HEK293 (cell line): ENCODE measurements around the gene NPTX1.

Source experiments
- CTCF ChIA-PET: fragments of 350-600 bp; formaldehyde crosslinking; extraction: SDS; loops from one replicate; lab custom pipeline; 2021; ENCODE audit warnings: antibody characterized with exemption; lab: Yijun Ruan, JAX
- POLR2A ChIA-PET: fragments of 300-600 bp; formaldehyde crosslinking; extraction: SDS; loops from one replicate; lab custom pipeline; 2020; ENCODE audit warnings: antibody characterized with exemption, inconsistent platforms; lab: Yijun Ruan, JAX
- H3K27ac ChIP-seq: fragments of 200-500 bp; sonication (Bioruptor generic); 2 replicates; pipeline ENCODE4 v1.5.1; 2014; ENCODE audit warnings: low read depth, low read length, control low read depth, inconsistent platforms; ENCODE audit errors: extremely low read depth
- H3K36me3 ChIP-seq, 2 experiments: fragments of 200-500 bp in 1 of 2; sonication (Bioruptor generic) in 1 of 2; 1 replicate in 1 of 2; 2 replicates in 1 of 2; pipeline ENCODE4 v1.5.1; 2014 to 2017; ENCODE audit warnings: inconsistent platforms in 2 of 2, low read length in 2 of 2; ENCODE audit not compliant: control insufficient read depth in 2 of 2, insufficient read depth in 1 of 2
- H3K4me1 ChIP-seq: fragments of 200-500 bp; sonication (Bioruptor generic); 2 replicates; pipeline ENCODE4 v1.5.1; 2014; ENCODE audit warnings: mild to moderate bottlenecking, low read length, inconsistent platforms; ENCODE audit not compliant: control insufficient read depth, insufficient read depth
- H3K4me3 ChIP-seq: 2 replicates; pipeline ENCODE4 v1.5.1; 2011; ENCODE audit warnings: low read depth, mild to moderate bottlenecking, control low read depth, low read length, moderate library complexity
- H3K9me3 ChIP-seq: fragments of 200-500 bp; sonication (Bioruptor generic); 2 replicates; pipeline ENCODE4 v1.5.1; 2014; ENCODE audit warnings: low read depth, low read length, inconsistent platforms; ENCODE audit not compliant: control insufficient read depth, insufficient read depth
- EGR2 ChIP-seq: fragments of 450-650 bp; formaldehyde crosslinking; IDR thresholded peaks from 2 replicates; pipeline ENCODE4 v1.5.1; 2016; ENCODE audit warnings: low read depth, missing biosample characterization, missing genetic modification characterization
- KLF16 ChIP-seq: fragments of 450-650 bp; formaldehyde crosslinking; IDR thresholded peaks from 2 replicates; pipeline ENCODE4 v1.5.1; 2017; ENCODE audit warnings: missing biosample characterization, missing genetic modification characterization
- SP2 ChIP-seq: fragments of 450-650 bp; formaldehyde crosslinking; IDR thresholded peaks from 2 replicates; pipeline ENCODE4 v1.5.1; 2016; ENCODE audit warnings: missing biosample characterization, missing genetic modification characterization
- TSHZ1 ChIP-seq: fragments of 450-650 bp; formaldehyde crosslinking; IDR thresholded peaks from 2 replicates; pipeline ENCODE4 v1.5.1; 2016; ENCODE audit warnings: missing biosample characterization, missing genetic modification characterization, borderline replicate concordance
- ZBTB17 ChIP-seq: fragments of 450-650 bp; formaldehyde crosslinking; IDR thresholded peaks from 2 replicates; pipeline ENCODE4 v1.5.1; 2016; ENCODE audit warnings: missing biosample characterization, missing genetic modification characterization
- ZBTB20 ChIP-seq: fragments of 450-650 bp; formaldehyde crosslinking; IDR thresholded peaks from 2 replicates; pipeline ENCODE4 v1.5.1; 2016; ENCODE audit warnings: missing biosample characterization, missing genetic modification characterization
- ZBTB8A ChIP-seq: fragments of 450-650 bp; formaldehyde crosslinking; IDR thresholded peaks from 2 replicates; pipeline ENCODE4 v1.5.1; 2016; ENCODE audit warnings: missing biosample characterization, missing genetic modification characterization
- ZEB2 ChIP-seq: fragments of 450-650 bp; formaldehyde crosslinking; IDR thresholded peaks from 2 replicates; pipeline ENCODE4 v1.5.1; 2016; ENCODE audit warnings: missing biosample characterization, missing genetic modification characterization
- ZFHX2 ChIP-seq: fragments of 450-650 bp; formaldehyde crosslinking; conservative IDR thresholded peaks from 2 replicates; pipeline ENCODE4 v1.5.1; 2016; ENCODE audit warnings: missing biosample characterization, missing genetic modification characterization
- ZIC2 ChIP-seq: fragments of 450-650 bp; formaldehyde crosslinking; IDR thresholded peaks from 2 replicates; pipeline ENCODE4 v1.5.1; 2016; ENCODE audit warnings: missing biosample characterization, missing genetic modification characterization
- ZNF114 ChIP-seq: fragments of 450-650 bp; formaldehyde crosslinking; IDR thresholded peaks from 2 replicates; pipeline ENCODE4 v1.5.0; 2017; ENCODE audit warnings: missing biosample characterization, missing genetic modification characterization
- ZNF132 ChIP-seq: fragments of 450-650 bp; formaldehyde crosslinking; IDR thresholded peaks from 2 replicates; pipeline ENCODE4 v1.5.1; 2017; ENCODE audit warnings: missing biosample characterization, missing genetic modification characterization, borderline replicate concordance
- ZNF140 ChIP-seq: fragments of 450-650 bp; formaldehyde crosslinking; IDR thresholded peaks from 2 replicates; pipeline ENCODE4 v1.5.1; 2016; ENCODE audit warnings: missing biosample characterization, missing genetic modification characterization
- ZNF155 ChIP-seq: fragments of 450-650 bp; formaldehyde crosslinking; IDR thresholded peaks from 2 replicates; pipeline ENCODE4 v1.5.1; 2016; ENCODE audit warnings: missing biosample characterization, missing genetic modification characterization
- ZNF169 ChIP-seq: fragments of 450-650 bp; formaldehyde crosslinking; IDR thresholded peaks from 2 replicates; pipeline ENCODE4 v1.5.1; 2016; ENCODE audit warnings: missing biosample characterization, missing genetic modification characterization
- ZNF174 ChIP-seq: fragments of 450-650 bp; formaldehyde crosslinking; IDR thresholded peaks from 2 replicates; pipeline ENCODE4 v1.5.0; 2017; ENCODE audit warnings: missing biosample characterization, mild to moderate bottlenecking, missing genetic modification characterization
- ZNF202 ChIP-seq: fragments of 450-650 bp; formaldehyde crosslinking; IDR thresholded peaks from 2 replicates; pipeline ENCODE4 v1.5.1; 2016; ENCODE audit warnings: missing biosample characterization, missing genetic modification characterization, borderline replicate concordance
- ZNF274 ChIP-seq, 2 experiments: fragments of 200-500 bp in 1 of 2; fragments of 450-650 bp in 1 of 2; sonication (Bioruptor generic) in 1 of 2; formaldehyde crosslinking in 1 of 2; IDR thresholded peaks; 2 replicates each; pipeline versions ENCODE4 v1.5.1 to v1.6.1; 2014 to 2016; ENCODE audit warnings: borderline replicate concordance in 1 of 2, inconsistent platforms in 1 of 2, low read length in 1 of 2, missing biosample characterization in 1 of 2, missing genetic modification characterization in 1 of 2
- ZNF311 ChIP-seq: fragments of 450-650 bp; formaldehyde crosslinking; IDR thresholded peaks from 2 replicates; pipeline ENCODE4 v1.5.1; 2017; ENCODE audit warnings: missing biosample characterization, missing genetic modification characterization, borderline replicate concordance
- ZNF404 ChIP-seq: fragments of 450-650 bp; formaldehyde crosslinking; IDR thresholded peaks from 2 replicates; pipeline ENCODE4 v1.5.1; 2017; ENCODE audit warnings: missing biosample characterization, missing genetic modification characterization
- ZNF548 ChIP-seq: fragments of 450-650 bp; formaldehyde crosslinking; IDR thresholded peaks from 2 replicates; pipeline ENCODE4 v1.5.1; 2016; ENCODE audit warnings: missing biosample characterization, missing genetic modification characterization
- ZNF600 ChIP-seq: fragments of 450-650 bp; formaldehyde crosslinking; IDR thresholded peaks from 2 replicates; pipeline ENCODE4 v1.5.1; 2016; ENCODE audit warnings: missing biosample characterization, missing genetic modification characterization
- ZNF610 ChIP-seq: fragments of 450-650 bp; formaldehyde crosslinking; IDR thresholded peaks from 2 replicates; pipeline ENCODE4 v1.5.1; 2016; ENCODE audit warnings: missing biosample characterization, missing genetic modification characterization, borderline replicate concordance
- ZNF677 ChIP-seq: fragments of 450-650 bp; IDR thresholded peaks from 2 replicates; pipeline ENCODE4 v1.5.0; 2018; ENCODE audit warnings: missing biosample characterization, mild to moderate bottlenecking, missing genetic modification characterization, moderate library complexity
- ZNF747 ChIP-seq: fragments of 450-650 bp; formaldehyde crosslinking; IDR thresholded peaks from 2 replicates; pipeline ENCODE4 v1.5.1; 2016; ENCODE audit warnings: missing biosample characterization, missing genetic modification characterization
- ZNF768 ChIP-seq: fragments of 450-650 bp; formaldehyde crosslinking; IDR thresholded peaks from 2 replicates; pipeline ENCODE4 v1.5.1; 2018; ENCODE audit warnings: missing biosample characterization, mild to moderate bottlenecking, missing genetic modification characterization
- ZNF791 ChIP-seq: fragments of 450-650 bp; formaldehyde crosslinking; IDR thresholded peaks from 2 replicates; pipeline ENCODE4 v1.5.1; 2016; ENCODE audit warnings: missing biosample characterization, missing genetic modification characterization
- ZXDB ChIP-seq: fragments of 450-650 bp; formaldehyde crosslinking; IDR thresholded peaks from 2 replicates; pipeline ENCODE4 v1.5.1; 2016; ENCODE audit warnings: missing biosample characterization, missing genetic modification characterization
- TF ChIP-seq, protein P1 (sequence below): fragments of 450-650 bp; formaldehyde crosslinking; IDR thresholded peaks from 2 replicates; pipeline ENCODE4 v1.5.1; 2016; ENCODE audit warnings: missing biosample characterization, missing genetic modification characterization
- TF ChIP-seq, protein P2 (sequence below): fragments of 450-650 bp; formaldehyde crosslinking; IDR thresholded peaks from 2 replicates; pipeline ENCODE4 v1.5.1; 2017; ENCODE audit warnings: missing biosample characterization, missing genetic modification characterization

Gene NPTX1

DNA sequence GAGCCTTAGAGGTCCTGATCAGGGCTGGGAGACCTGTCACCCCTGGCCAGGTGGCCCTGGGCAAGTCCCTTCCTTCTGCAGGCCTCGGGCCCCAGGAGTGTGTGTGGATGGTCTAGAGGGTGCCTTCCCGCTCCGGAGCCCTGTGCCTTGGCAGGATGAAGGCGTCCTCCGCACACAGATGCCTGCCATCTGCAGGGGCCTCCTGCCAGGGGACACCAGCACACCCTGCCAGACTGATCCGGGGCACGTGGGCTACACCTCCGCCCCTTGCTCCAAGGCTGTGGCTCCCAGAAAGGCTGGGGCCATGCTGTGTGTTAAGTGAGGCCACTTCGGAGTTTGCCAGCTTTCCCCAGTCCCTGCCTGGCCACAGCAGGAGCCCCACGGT lies 30.7 kb downstream of the NPTX1 start:
- ChIA-PET POLR2A (no interaction called here), CTCF (interaction anchor here (2.9 kb wide), 1 partner anchor 18 kb away, joined by 11 read pairs; no protein-coding TSS in a partner anchor)
- Histone ChIP-seq H3K4me1 (peaks cover 5% of the 10 kb centered on the region; the same call in 1 of the 2 replicates), H3K9me3 (no peaks in the 10 kb centered on the region), H3K27ac (no peak overlapping the region), H3K4me3 (no peak overlapping the region), H3K36me3 (no peaks in the 10 kb centered on the region)
- TF ChIP-seq ZNF548 (tag by site-specific recombination) (no peak), ZBTB20 (tag by site-specific recombination) (peak; percentile 49; the same call in 1 of the 2 replicates), ZNF677 (tag by site-specific recombination) (no peak), TSHZ1 (tag by site-specific recombination) (no peak), ZNF274 (IDR thresholded peaks at IDR 0.05; ENCODE audit: low read length) (no peak), ZNF274 (tag by site-specific recombination; IDR thresholded peaks at IDR 0.05; ENCODE audit: borderline replicate concordance) (no peak), ZBTB17 (tag by site-specific recombination) (peak; percentile 40; the same call in 1 of the 2 replicates), EGR2 (tag by site-specific recombination) (no peak), ZNF140 (tag by site-specific recombination) (no peak), ZNF202 (no peak), ZNF747 (no peak), ZNF600 (tag by site-specific recombination) (peak; percentile 53; the same call in 1 of the 2 replicates), ZNF174 (tag by site-specific recombination) (no peak), ZIC2 (tag by site-specific recombination) (peak; percentile 47; the same call in 1 of the 2 replicates), ZNF132 (no peak), ZNF791 (tag by site-specific recombination) (no peak), ZNF610 (tag by site-specific recombination) (no peak)
- TF ChIP-seq, protein P1, sequence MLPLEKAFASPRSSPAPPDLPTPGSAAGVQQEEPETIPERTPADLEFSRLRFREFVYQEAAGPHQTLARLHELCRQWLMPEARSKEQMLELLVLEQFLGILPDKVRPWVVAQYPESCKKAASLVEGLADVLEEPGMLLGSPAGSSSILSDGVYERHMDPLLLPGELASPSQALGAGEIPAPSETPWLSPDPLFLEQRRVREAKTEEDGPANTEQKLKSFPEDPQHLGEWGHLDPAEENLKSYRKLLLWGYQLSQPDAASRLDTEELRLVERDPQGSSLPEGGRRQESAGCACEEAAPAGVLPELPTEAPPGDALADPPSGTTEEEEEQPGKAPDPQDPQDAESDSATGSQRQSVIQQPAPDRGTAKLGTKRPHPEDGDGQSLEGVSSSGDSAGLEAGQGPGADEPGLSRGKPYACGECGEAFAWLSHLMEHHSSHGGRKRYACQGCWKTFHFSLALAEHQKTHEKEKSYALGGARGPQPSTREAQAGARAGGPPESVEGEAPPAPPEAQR (tag by site-specific recombination): no peak

DNA sequence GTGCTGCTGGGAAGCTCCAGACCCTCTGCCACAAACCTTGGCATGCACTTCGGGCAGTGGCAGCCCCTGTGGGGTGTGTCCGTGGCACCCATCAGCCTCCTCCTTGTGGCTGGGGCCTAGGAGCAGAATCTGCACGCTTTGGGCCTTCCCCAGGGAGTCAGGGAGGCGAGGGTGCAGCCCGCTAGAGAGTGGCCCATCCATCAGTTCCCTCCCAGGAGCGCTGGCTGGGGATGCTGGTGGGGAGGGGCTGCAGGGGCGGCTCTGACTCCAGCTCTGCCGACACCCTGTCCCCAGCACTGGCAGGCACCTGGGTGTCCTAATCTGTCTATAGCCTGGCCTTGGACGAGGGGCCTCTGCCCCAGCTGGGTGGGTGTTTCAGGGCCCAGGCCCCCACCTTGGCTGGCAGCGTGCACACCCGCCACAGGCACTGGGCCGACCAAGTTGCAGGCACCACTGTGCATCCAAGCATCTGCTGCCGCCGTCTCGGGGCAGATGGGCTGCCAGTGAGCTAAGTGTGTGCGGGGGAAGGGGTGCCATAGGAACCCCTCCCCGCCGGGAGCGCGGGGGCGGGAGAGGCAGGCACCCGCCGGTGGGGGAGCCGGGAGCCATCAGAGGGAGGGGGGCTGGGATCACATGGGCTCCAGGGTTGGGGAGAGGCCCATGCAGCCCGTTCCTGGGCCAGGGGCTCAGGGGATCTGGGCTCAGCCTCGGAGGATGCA lies 31.2 kb downstream of the NPTX1 start:
- H3K27ac ChIP-seq: no peak overlapping the region
- ChIA-PET POLR2A (interaction anchor here (0.6 kb wide), 2 partner anchors 101 to 1439 kb away, joined by 3 read pairs; no protein-coding TSS in a partner anchor), CTCF (interaction anchor here (0.6 to 2.9 kb wide), 2 partner anchors 17 to 18 kb away, joined by 3 to 11 read pairs; no protein-coding TSS in a partner anchor)
- H3K9me3 ChIP-seq: no peaks in the 10 kb centered on the region
- peaks cover 3% of the 10 kb centered on the region; the same call in 1 of the 2 replicates for H3K4me1 ChIP-seq
- H3K4me3 ChIP-seq: no peak overlapping the region
- H3K36me3 ChIP-seq: no peaks in the 10 kb centered on the region
- TF ChIP-seq, protein P2, sequence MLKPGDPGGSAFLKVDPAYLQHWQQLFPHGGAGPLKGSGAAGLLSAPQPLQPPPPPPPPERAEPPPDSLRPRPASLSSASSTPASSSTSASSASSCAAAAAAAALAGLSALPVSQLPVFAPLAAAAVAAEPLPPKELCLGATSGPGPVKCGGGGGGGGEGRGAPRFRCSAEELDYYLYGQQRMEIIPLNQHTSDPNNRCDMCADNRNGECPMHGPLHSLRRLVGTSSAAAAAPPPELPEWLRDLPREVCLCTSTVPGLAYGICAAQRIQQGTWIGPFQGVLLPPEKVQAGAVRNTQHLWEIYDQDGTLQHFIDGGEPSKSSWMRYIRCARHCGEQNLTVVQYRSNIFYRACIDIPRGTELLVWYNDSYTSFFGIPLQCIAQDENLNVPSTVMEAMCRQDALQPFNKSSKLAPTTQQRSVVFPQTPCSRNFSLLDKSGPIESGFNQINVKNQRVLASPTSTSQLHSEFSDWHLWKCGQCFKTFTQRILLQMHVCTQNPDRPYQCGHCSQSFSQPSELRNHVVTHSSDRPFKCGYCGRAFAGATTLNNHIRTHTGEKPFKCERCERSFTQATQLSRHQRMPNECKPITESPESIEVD: no peak
- TF ChIP-seq ZNF169 (no peak), SP2 (tag by site-specific recombination) (no peak), ZNF791 (tag by site-specific recombination) (no peak), ZXDB (tag by site-specific recombination) (no peak), ZNF404 (tag by site-specific recombination) (no peak), ZBTB8A (tag by site-specific recombination) (peak; percentile 34), ZEB2 (no peak), ZNF311 (tag by site-specific recombination) (no peak), ZNF114 (tag by site-specific recombination) (no peak), KLF16 (tag by site-specific recombination) (no peak), ZNF155 (tag by site-specific recombination) (no peak), ZNF768 (tag by site-specific recombination) (no peak), ZFHX2 (tag by site-specific recombination) (0 out of 2 replicates have a peak, but pooled peaks have one; percentile 13)
